ENCODE measurements around the gene TAX1BP1.

DNA sequence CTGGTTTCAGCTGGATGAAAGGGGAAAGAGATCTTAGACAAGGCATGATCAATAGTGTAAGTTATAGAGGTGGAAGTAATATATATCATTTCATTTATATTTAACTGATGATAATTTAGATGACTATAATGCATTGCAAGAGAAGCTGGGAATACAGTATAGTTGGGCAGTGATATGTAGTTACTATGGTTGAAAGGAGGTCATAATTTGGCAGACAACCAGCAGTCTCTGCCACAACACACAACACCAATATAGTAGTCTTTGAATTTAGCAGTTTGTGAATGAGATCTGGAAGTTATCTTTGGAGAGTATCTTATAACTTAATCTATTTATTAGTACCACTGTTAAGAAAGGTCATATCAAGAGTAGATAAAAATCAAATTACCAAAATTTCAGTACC is 39.9 kb downstream of the TAX1BP1 start:
- no peak for TF ChIP-seq EZH2 (IDR thresholded peaks at IDR 0.05; ENCODE audit: insufficient read depth, poor library complexity, severe bottlenecking)
- TF ChIP-seq EZH2phosphoT487 (IDR thresholded peaks at IDR 0.05; ENCODE audit: insufficient read depth, low read depth) = no peak

Data from GM23248 (cell line).